Middle frontal gyrus (tissue), 1 donor: ENCODE measurements around the gene TP73.

ENCODE experiments used
- DNase-seq: peaks from one replicate; pipeline ENCODE4 v3.0.0-alpha.2; 2015; ENCODE audit warnings: low spot score; ENCODE audit errors: extremely low spot score

TP73 gene

GRCh38 chr1:3671371-3672180 lies 19.3 kb downstream of the TP73 start:
- no peak for DNase-seq

- no peak for DNase-seq
Observed at GRCh38 chr1:3672231-3672970, 20.1 kb downstream of the TP73 start.

GRCh38 chr1:3672971-3673361 lies 20.6 kb downstream of the TP73 start:
- DNase-seq: no peak

GRCh38 chr1:3673381-3674099 lies 21.2 kb downstream of the TP73 start:
- DNase-seq: no peak

GRCh38 chr1:3674100-3675094 lies 22.1 kb downstream of the TP73 start:
- no peak for DNase-seq

- DNase-seq: no peak
Observed at GRCh38 chr1:3675436-3675835, 23.1 kb downstream of the TP73 start.

GRCh38 chr1:3676581-3677470 lies 24.5 kb downstream of the TP73 start:
- DNase-seq: no peak

GRCh38 chr1:3677484-3677883 lies 25.2 kb downstream of the TP73 start:
- no peak for DNase-seq

- DNase-seq: no peak
Observed at GRCh38 chr1:3678361-3679097, 26.2 kb downstream of the TP73 start.

GRCh38 chr1:3679098-3679555 lies 26.8 kb downstream of the TP73 start:
- no peak for DNase-seq

GRCh38 chr1:3679799-3680453 lies 27.6 kb downstream of the TP73 start:
- no peak for DNase-seq

- DNase-seq: no peak
Observed at GRCh38 chr1:3680488-3681230, 28.3 kb downstream of the TP73 start.

- no peak for DNase-seq
Observed at GRCh38 chr1:3681231-3681897, 29.0 kb downstream of the TP73 start.

- no peak for DNase-seq
Observed at GRCh38 chr1:3681898-3682806, 29.8 kb downstream of the TP73 start.

GRCh38 chr1:3683197-3683596 lies 30.9 kb downstream of the TP73 start:
- no peak for DNase-seq

- no peak for DNase-seq
Observed at GRCh38 chr1:3683992-3684391, 31.7 kb downstream of the TP73 start.
